Measurements from ENCODE around the gene VMAC.

DNA sequence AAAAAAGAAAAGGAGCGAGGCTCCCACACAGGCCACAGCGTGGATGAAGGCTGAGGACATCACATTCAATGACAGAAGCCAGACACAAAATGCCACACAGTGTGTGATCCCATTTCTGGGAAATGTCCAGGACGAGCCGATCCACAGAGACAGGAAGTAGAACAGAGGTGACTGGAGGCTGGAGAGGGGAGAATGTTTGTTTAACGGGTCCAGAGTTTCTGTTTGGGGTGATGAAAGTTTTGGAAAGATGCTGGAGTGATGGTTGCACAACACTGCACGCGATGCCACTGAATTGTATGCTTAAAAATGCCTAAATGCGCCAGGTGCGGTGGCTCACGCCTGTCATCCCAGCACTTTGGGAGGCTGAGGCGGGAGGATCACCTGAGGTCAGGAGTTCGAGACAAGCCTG, 33.7 kb upstream of the VMAC start:
- TF ChIP-seq, protein P1, sequence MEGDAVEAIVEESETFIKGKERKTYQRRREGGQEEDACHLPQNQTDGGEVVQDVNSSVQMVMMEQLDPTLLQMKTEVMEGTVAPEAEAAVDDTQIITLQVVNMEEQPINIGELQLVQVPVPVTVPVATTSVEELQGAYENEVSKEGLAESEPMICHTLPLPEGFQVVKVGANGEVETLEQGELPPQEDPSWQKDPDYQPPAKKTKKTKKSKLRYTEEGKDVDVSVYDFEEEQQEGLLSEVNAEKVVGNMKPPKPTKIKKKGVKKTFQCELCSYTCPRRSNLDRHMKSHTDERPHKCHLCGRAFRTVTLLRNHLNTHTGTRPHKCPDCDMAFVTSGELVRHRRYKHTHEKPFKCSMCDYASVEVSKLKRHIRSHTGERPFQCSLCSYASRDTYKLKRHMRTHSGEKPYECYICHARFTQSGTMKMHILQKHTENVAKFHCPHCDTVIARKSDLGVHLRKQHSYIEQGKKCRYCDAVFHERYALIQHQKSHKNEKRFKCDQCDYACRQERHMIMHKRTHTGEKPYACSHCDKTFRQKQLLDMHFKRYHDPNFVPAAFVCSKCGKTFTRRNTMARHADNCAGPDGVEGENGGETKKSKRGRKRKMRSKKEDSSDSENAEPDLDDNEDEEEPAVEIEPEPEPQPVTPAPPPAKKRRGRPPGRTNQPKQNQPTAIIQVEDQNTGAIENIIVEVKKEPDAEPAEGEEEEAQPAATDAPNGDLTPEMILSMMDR (IDR thresholded peaks at IDR 0.05; ENCODE audit: low read depth, low read length), result no peak
- no peak for TF ChIP-seq EZH2phosphoT487 (IDR thresholded peaks at IDR 0.05; ENCODE audit: low read depth)

Data from OCI-LY3 (cell line).